ENCODE measurements around the gene DLX1.

The DLX1 gene

DNA sequence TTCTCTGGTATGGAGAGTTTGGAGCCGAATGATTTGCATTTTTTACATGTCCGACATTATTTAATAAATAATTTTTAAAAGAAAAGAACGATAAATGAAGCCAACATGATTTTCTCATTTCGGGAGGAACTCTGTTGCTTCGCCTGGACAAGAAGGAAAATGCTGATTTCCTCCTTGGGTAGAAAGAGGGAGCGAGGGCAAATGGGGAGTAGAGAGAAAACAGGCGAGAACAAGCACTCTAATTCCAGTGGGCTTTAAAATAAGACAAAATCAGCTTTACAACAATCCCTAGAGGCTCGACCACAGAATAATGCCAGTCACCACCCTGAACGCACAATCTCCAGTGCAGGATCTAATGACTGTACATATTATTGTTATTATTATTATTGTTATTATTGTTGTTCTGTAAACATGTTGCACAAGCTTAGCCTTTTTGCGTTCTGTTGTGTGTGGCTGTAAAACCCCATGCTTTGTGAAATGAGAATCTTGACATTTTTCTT, 3.7 kb downstream of the DLX1 start:
- H3K9me3 ChIP-seq (ENCODE audit: control insufficient read depth, low read length) = no peaks in the 10 kb centered on the region
- no peak overlapping the region for H3K4me2 ChIP-seq (ENCODE audit: low read length)
- H3K79me2 ChIP-seq = no peaks in the 10 kb centered on the region
- H2AFZ ChIP-seq = no peak overlapping the region
- no peak overlapping the region for H3K9ac ChIP-seq
- H3K36me3 ChIP-seq (ENCODE audit: control insufficient read depth, insufficient read depth, low read length) = no peaks in the 10 kb centered on the region
- H3K4me3 ChIP-seq (ENCODE audit: low read depth, low read length) = no peak overlapping the region
- H3K4me1 ChIP-seq = no peaks in the 10 kb centered on the region
- no peak for TF ChIP-seq CTCF (IDR thresholded peaks at IDR 0.05)
- peaks cover 24% of the 10 kb centered on the region for H3K27me3 ChIP-seq (ENCODE audit: control insufficient read depth, insufficient read depth, low read length)
- H3K27ac ChIP-seq = no peak overlapping the region

DNA sequence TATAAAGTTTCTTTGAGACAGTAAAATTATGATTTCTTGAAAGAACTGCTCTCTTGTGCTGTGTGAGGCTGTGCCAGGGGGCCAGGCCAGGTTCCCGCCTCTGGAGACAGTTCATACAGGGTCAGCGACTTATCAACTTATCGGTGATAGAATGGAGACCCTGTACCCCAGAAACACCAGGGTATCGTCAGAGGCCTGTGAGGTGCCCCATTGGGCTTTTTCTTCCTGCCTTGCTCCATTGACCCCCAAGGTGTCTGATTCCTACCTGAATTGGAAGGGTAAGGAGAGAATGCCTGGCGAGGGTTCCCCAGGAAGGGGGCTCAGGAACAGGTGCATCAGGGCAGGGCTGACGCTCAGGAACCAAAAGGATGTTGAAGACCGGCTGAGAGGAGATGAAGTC, 4.3 kb downstream of the DLX1 start:
- Histone ChIP-seq H3K79me2 (no peaks in the 10 kb centered on the region), H3K4me1 (no peaks in the 10 kb centered on the region), H3K4me3 (ENCODE audit: low read depth, low read length) (no peak overlapping the region), H3K9ac (no peak overlapping the region), H3K27me3 (ENCODE audit: control insufficient read depth, insufficient read depth, low read length) (peaks cover 26% of the 10 kb centered on the region), H3K27ac (no peak overlapping the region), H3K36me3 (ENCODE audit: control insufficient read depth, insufficient read depth, low read length) (no peaks in the 10 kb centered on the region), H3K4me2 (ENCODE audit: low read length) (no peak overlapping the region), H3K9me3 (ENCODE audit: control insufficient read depth, low read length) (no peaks in the 10 kb centered on the region), H2AFZ (no peak overlapping the region)
- no peak for TF ChIP-seq CTCF (IDR thresholded peaks at IDR 0.05)

DNA sequence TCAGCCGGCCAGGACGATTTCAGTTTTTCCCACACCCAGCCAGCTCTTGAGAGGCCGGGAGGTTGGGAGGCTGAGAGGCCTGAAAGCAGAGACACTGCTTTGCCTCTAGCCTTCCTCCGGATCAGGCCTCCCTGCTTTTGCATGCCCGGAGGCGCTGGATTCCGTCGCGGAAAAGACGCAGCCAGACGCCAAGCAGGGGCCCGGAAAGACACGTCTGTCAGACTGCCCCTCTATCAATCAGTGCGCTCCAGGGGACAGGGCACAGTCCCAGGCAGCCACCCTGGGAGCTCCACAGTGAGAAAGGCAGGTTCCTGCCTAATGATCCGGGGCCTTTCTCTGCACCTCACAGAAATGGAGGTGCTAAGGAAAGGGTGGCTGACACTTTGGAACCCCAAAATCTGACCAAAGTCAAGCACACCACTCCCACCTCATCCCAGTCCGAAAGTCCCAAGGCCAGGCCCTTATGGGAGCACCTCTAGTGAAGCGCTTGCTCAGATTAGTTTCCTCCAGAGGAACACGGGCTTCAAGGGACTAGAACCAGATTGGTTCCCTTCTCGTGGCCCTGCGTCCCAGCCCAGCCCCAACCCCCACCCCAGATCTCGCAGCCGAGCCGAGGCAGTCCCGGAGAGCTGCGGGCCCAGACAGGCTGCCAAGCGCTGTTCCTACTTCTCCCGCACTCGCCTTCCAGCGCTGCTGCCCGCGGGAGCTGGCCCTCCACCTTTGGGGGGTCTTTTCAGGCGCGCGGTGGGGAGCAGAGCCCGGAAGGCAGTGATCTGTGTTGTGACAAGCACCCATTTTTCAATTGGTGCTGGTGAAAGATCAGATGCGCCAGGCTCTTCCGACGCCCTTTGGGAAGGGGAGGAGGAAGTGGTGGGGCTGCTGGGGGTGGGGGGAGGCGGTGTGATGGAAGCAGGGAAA, 5.0 kb downstream of the DLX1 start:
- Histone ChIP-seq H2AFZ (no peak overlapping the region), H3K4me2 (ENCODE audit: low read length) (no peak overlapping the region), H3K9ac (no peak overlapping the region), H3K9me3 (ENCODE audit: control insufficient read depth, low read length) (no peaks in the 10 kb centered on the region), H3K36me3 (ENCODE audit: control insufficient read depth, insufficient read depth, low read length) (no peaks in the 10 kb centered on the region), H3K27ac (no peak overlapping the region), H3K4me1 (peaks cover 6% of the 10 kb centered on the region), H3K27me3 (ENCODE audit: control insufficient read depth, insufficient read depth, low read length) (peaks cover 27% of the 10 kb centered on the region), H3K4me3 (ENCODE audit: low read depth, low read length) (no peak overlapping the region), H3K79me2 (no peaks in the 10 kb centered on the region)
- no peak for TF ChIP-seq CTCF (IDR thresholded peaks at IDR 0.05)

- H2AFZ ChIP-seq = no peak overlapping the region
- H3K9me3 ChIP-seq (ENCODE audit: control insufficient read depth, low read length) = no peaks in the 10 kb centered on the region
- peaks cover 25% of the 10 kb centered on the region for H3K27me3 ChIP-seq (ENCODE audit: control insufficient read depth, insufficient read depth, low read length)
- H3K4me3 ChIP-seq (ENCODE audit: low read depth, low read length) = no peak overlapping the region
- no peak overlapping the region for H3K4me2 ChIP-seq (ENCODE audit: low read length)
- no peak overlapping the region for H3K9ac ChIP-seq
- H3K4me1 ChIP-seq = peaks cover 11% of the 10 kb centered on the region
- no peak overlapping the region for H3K27ac ChIP-seq
- no peaks in the 10 kb centered on the region for H3K79me2 ChIP-seq
- no peak for TF ChIP-seq CTCF (IDR thresholded peaks at IDR 0.05)
- no peaks in the 10 kb centered on the region for H3K36me3 ChIP-seq (ENCODE audit: control insufficient read depth, insufficient read depth, low read length)
These were observed 5.8 kb downstream of the DLX1 start for GRCh38 chr2:172091000-172091641.
